SU-DHL-6 (cell line): ENCODE measurements around the gene DIPK1B.

Experiments
- CTCF ChIP-seq: fragments of 200-600 bp; sonication (generic); IDR thresholded peaks from one replicate; pipeline ENCODE4 v1.5.1; 2017; ENCODE audit warnings: antibody characterized with exemption, mild to moderate bottlenecking, low read length, moderate library complexity; ENCODE audit not compliant: insufficient read depth, poor library complexity, severe bottlenecking
- EZH2phosphoT487 ChIP-seq: fragments of 200-600 bp; sonication (generic), shearing (Covaris generic); conservative IDR thresholded peaks from 2 replicates; pipeline ENCODE4 v1.6.1; 2018; ENCODE audit warnings: mild to moderate bottlenecking, antibody characterized with exemption, low read length, moderate library complexity, mixed read lengths

- TF ChIP-seq CTCF: no peak
- TF ChIP-seq EZH2phosphoT487: no peak
Measured at GRCh38 chr9:136692185-136693134, 19.9 kb upstream of the DIPK1B start.
